HG03442 (cell line): Measurements from ENCODE around the gene HES4.

Experiments
- ATAC-seq: cut with Tn5 transposase; IDR thresholded peaks from one replicate; pipeline ENCODE4 v1.9.1; 2021; ENCODE audit warnings: mild to moderate bottlenecking, moderate library complexity; ENCODE audit not compliant: unreplicated experiment

Gene HES4

GRCh38 chr1:969260-969855 lies 30.5 kb downstream of the HES4 start:
- no peak for ATAC-seq

- ATAC-seq = no peak
These were observed 32.2 kb downstream of the HES4 start for GRCh38 chr1:967466-968343.

GRCh38 chr1:966704-967300 lies 33.1 kb downstream of the HES4 start:
- ATAC-seq = peak; percentile 49

- ATAC-seq = peak; percentile 22
These were observed 33.7 kb downstream of the HES4 start, which contains the start of gene PLEKHN1 for GRCh38 chr1:966135-966703. PLEKHN1 (plus strand) TSS chr1:966482; CDS start chr1:966532, 50 bp downstream.

GRCh38 chr1:965526-966134 lies 34.3 kb downstream of the HES4 start:
- ATAC-seq = no peak

GRCh38 chr1:964691-965525 lies 35.0 kb downstream of the HES4 start:
- no peak for ATAC-seq

GRCh38 chr1:963746-964525 lies 36.0 kb downstream of the HES4 start:
- ATAC-seq = no peak

GRCh38 chr1:963301-963651 lies 36.6 kb downstream of the HES4 start:
- no peak for ATAC-seq

GRCh38 chr1:962381-963300 lies 37.3 kb downstream of the HES4 start:
- ATAC-seq = no peak

- ATAC-seq = no peak
These were observed 38.7 kb downstream of the HES4 start for GRCh38 chr1:961132-961669.

GRCh38 chr1:960363-961131 lies 39.4 kb downstream of the HES4 start, which contains the start of gene KLHL17:
KLHL17 (plus strand) TSS chr1:960584; CDS start chr1:960694, 110 bp downstream.
- ATAC-seq = peak; percentile 30

GRCh38 chr1:959731-960362 lies 40.0 kb downstream of the HES4 start:
- ATAC-seq = no peak

- peak; percentile 69 for ATAC-seq
These were observed 40.8 kb downstream of the HES4 start, which contains the start of gene NOC2L for GRCh38 chr1:958823-959730. NOC2L (minus strand) TSS chr1:959256; CDS start chr1:959240, 16 bp downstream.

- no peak for ATAC-seq
These were observed 43.3 kb downstream of the HES4 start for GRCh38 chr1:956636-957035.

- ATAC-seq = no peak
These were observed 44.4 kb downstream of the HES4 start for GRCh38 chr1:955474-955873.

GRCh38 chr1:954927-955326 lies 45.0 kb downstream of the HES4 start:
- ATAC-seq = no peak
